Activated naive CD8-positive, alpha-beta T cell (primary cell): Measurements from ENCODE around the gene CNTNAP5.

Experiments used
- H3K27ac Mint-ChIP-seq: one replicate; pipeline ENCODE4 v1.8.0; 2021; ENCODE audit warnings: mixed read lengths
- H3K27me3 Mint-ChIP-seq: one replicate; pipeline ENCODE4 v1.8.0; 2021; ENCODE audit warnings: mixed read lengths
- H3K36me3 Mint-ChIP-seq: one replicate; pipeline ENCODE4 v1.8.0; 2021; ENCODE audit warnings: mixed read lengths
- H3K4me1 Mint-ChIP-seq: one replicate; pipeline ENCODE4 v1.8.0; 2021; ENCODE audit warnings: low read depth, mixed read lengths
- H3K4me3 Mint-ChIP-seq: one replicate; pipeline ENCODE4 v1.8.0; 2021; ENCODE audit warnings: mild to moderate bottlenecking, mixed read lengths
- H3K9me3 Mint-ChIP-seq: one replicate; pipeline ENCODE4 v1.8.0; 2021; ENCODE audit warnings: low read depth, mixed read lengths

CNTNAP5 gene

DNA sequence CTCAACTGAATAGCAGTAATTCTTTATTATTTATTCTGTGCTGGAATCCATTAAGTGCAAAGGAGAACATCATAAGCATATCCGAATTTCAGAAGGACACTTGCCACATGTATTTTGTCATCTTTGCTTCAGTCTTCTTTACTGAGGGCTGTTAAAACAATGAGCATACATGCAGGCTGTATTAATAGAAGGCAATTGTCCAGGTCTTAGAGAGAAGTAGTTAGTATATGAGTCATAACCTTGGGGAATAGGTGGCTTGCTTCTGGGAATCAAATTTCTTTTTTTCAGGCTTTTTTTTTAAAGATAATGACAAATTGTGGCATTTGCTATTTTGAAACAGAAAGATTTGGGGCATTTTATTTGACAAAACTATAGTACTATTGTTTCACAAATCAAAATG lies 773.5 kb downstream of the CNTNAP5 start:
- no peaks in the 10 kb centered on the region for H3K9me3 Mint-ChIP-seq
- no peak overlapping the region for H3K27ac Mint-ChIP-seq
- H3K4me3 Mint-ChIP-seq, result no peak overlapping the region
- H3K4me1 Mint-ChIP-seq, result no peaks in the 10 kb centered on the region
- no peaks in the 10 kb centered on the region for H3K36me3 Mint-ChIP-seq
- no peaks in the 10 kb centered on the region for H3K27me3 Mint-ChIP-seq

DNA sequence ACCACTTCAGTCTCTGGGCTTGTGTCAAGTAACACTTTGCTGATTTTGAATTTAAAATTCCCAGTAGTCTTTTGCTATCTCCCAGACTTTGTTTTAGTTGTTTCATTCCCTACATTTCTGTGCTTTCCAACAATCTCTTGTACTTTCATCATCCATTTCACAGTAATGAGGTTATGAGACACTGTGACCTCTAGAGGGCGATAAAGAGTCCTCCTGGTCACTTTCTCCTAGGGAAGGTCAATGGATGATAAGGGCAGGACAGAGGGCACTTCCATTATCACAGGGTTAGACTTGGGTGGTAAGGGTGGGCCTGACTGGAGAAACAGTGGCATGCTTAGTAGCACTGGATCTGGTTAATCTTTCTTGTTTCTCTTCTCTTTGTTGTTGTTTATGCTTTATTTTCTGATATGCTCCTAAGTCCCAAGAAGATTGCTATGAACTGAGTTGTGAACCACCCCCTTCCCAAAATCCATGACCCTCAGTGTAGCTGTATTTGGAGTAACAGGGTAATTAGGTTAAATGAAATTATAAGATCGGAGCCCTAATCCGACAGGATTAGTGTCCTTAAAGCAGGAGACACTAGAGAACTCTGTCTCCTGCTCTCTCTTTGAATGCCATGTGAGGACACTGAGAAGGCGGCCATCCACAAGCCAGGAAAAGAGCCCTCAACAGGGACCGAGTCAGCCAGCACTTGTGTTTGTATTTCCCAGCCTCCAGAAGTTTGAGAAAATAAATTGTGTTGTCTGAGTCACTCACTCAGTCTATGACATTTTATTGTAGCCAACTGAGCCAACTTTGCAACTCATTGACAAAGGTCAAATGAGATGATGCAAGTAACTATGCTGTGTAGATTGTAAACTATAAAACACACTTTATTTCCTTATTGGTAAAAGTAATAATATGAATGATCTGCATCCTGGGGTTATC lies 779.2 kb downstream of the CNTNAP5 start:
- Mint-ChIP-seq H3K4me3 (no peak overlapping the region), H3K4me1 (no peaks in the 10 kb centered on the region), H3K27me3 (no peaks in the 10 kb centered on the region), H3K9me3 (no peaks in the 10 kb centered on the region), H3K36me3 (no peaks in the 10 kb centered on the region), H3K27ac (no peak overlapping the region)

DNA sequence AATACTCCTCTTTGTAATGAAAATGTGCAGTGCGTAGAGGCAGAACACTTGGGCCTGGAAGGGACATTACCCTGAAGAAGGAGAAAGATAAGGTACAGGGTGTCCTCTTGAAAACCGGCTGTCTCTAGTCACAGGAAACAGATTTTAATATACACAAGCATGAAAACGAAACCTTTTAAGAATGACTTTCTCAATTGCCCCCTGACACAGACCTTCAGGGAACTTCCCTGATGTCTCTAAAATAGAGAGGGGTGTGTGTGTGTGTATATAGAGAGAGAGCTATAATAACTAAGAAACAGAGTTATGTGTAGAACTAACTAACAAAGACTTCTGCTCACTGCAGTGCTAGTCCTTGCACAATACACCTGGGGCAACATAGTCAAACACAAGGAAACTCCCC lies 780.0 kb downstream of the CNTNAP5 start:
- Mint-ChIP-seq H3K4me1 (no peaks in the 10 kb centered on the region), H3K9me3 (no peaks in the 10 kb centered on the region), H3K4me3 (no peak overlapping the region), H3K27me3 (no peaks in the 10 kb centered on the region), H3K27ac (no peak overlapping the region), H3K36me3 (no peaks in the 10 kb centered on the region)

DNA sequence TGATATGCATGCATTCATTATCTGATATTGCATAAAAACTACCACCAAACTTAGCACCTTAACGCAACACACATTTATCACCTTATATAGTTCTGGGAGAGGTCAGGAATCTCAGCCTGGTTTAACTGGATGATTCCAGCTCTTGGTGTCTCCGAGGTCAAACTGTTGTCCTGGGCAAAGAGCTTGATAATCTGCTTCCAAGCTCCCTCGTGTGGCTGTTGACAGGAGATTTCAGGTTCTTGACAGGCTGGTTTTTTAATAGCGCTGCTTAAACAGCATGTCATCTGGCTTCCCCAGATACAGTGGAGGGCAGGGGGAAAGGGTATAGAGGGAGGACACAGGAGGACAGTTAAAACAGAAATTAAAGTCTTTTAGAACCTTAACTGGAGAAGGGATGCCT lies 785.0 kb downstream of the CNTNAP5 start:
- H3K27ac Mint-ChIP-seq, result no peak overlapping the region
- no peaks in the 10 kb centered on the region for H3K9me3 Mint-ChIP-seq
- no peaks in the 10 kb centered on the region for H3K4me1 Mint-ChIP-seq
- no peaks in the 10 kb centered on the region for H3K36me3 Mint-ChIP-seq
- H3K4me3 Mint-ChIP-seq, result no peak overlapping the region
- no peaks in the 10 kb centered on the region for H3K27me3 Mint-ChIP-seq

DNA sequence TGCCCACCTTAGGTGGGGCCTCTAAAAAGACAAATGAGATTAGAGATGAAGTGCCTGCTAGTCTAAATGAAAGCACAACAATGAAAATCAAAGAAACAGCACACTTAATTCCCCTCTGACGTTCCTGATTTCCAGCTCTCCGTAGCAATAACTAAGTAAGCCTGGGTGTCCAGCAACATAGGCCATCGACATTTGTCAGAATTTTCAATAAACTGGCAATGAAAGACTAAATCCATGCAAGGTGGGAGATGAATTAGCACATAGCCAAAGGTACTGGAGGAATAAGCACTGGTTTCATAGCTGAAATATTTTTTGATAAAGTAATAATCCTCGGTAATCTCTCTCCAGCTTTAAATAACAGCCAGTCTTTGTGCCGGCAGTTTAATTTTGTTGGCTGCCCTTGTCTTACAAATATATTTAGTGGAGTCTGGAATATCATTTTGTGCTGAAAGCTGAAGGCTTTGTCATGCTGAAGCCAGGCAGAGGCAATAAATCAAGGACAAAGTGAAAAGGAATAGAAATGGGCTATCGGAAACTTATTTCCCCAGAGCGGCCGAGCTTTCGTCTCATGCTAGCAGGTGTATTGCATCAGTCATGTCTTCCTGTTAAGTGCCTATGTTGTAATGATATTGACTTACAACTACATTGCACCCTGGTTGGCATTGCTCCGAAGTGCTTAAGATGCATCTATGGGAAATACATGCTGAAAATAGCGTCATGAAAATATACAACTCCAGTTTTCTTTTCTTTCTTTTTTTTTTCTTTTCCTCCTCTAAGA lies 790.1 kb downstream of the CNTNAP5 start:
- no peak overlapping the region for H3K27ac Mint-ChIP-seq
- H3K4me3 Mint-ChIP-seq, result no peak overlapping the region
- no peaks in the 10 kb centered on the region for H3K27me3 Mint-ChIP-seq
- no peaks in the 10 kb centered on the region for H3K36me3 Mint-ChIP-seq
- no peaks in the 10 kb centered on the region for H3K4me1 Mint-ChIP-seq
- H3K9me3 Mint-ChIP-seq, result no peaks in the 10 kb centered on the region

DNA sequence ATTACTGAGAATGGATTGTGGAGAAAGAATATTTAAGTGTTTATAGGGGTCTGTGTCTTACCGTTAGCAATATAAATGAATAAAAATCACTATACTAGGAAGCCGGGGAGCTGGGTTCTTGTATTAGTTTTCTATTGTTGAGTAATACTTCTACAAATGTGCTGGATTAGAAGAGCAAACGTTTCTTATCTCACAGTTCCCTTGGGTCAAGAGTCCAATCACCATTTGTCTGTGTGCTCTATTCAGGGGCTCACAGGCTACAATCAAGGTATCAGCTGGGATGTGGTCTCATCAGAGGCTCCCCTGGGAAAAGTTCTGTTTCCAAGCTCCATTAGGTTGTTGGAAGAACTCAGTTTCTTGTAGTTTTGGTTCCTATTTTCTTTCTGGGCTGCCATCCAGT lies 790.9 kb downstream of the CNTNAP5 start:
- H3K4me3 Mint-ChIP-seq, result no peak overlapping the region
- no peak overlapping the region for H3K27ac Mint-ChIP-seq
- no peaks in the 10 kb centered on the region for H3K27me3 Mint-ChIP-seq
- no peaks in the 10 kb centered on the region for H3K9me3 Mint-ChIP-seq
- H3K36me3 Mint-ChIP-seq, result no peaks in the 10 kb centered on the region
- no peaks in the 10 kb centered on the region for H3K4me1 Mint-ChIP-seq

DNA sequence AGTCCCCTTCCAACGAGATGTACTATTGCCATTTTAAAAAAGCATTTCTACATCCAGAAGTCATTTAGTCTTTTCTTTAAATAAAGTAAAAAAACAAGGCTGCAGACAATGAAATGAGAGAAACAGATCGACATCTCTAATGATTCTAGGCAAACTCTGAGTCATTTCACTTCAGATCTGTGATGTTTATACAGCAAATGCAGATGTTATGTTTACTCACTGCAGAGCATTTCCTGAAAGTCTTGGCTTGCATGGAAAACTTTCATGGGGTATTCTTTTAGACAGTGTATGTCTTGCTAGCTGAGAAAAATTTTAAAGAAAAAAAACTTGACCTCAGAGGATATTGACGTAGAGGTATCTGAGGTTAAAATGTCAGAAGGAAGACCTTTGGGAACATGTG lies 797.4 kb downstream of the CNTNAP5 start:
- Mint-ChIP-seq H3K27me3 (no peaks in the 10 kb centered on the region), H3K27ac (no peak overlapping the region), H3K4me1 (no peaks in the 10 kb centered on the region), H3K36me3 (no peaks in the 10 kb centered on the region), H3K9me3 (no peaks in the 10 kb centered on the region), H3K4me3 (no peak overlapping the region)

DNA sequence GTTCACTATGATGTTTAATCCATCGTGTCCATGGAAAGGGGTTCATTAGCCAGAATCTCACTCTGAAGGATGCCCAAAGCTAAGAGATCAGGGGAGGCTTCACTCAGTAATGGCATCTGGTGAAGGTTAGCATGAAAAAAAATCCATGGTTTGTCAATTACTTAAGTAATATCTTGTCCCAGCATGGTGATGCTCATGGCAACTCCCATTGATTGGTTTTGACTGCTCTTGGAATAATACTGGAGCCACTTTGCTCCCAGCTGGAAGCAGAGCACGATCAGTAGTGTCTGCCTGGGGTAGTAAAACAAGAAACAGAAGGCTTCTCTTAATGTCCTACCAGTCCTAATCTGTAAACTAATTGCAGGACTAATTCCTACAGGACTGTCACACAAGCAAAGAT lies 799.4 kb downstream of the CNTNAP5 start:
- H3K9me3 Mint-ChIP-seq, result no peaks in the 10 kb centered on the region
- no peaks in the 10 kb centered on the region for H3K4me1 Mint-ChIP-seq
- H3K27me3 Mint-ChIP-seq, result no peaks in the 10 kb centered on the region
- no peak overlapping the region for H3K27ac Mint-ChIP-seq
- H3K36me3 Mint-ChIP-seq, result no peaks in the 10 kb centered on the region
- no peak overlapping the region for H3K4me3 Mint-ChIP-seq

DNA sequence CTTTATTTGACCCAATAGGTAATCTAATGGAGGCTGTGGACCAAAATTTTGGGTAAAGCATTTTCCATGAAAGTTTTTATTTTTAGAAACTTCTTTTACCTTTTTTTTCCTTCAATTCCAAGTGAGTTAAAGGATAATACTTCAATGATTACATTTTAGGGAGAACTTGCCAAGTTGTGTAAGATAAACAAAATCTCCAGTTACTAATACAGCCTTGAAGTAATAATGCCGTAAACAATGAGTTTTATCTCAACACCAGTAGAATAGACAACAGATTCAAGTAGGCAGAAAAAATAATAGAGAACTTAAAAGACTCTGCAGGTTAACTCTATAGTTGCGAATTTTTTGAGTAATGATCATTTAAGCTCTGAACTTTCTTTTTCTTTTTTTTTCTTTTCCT lies 807.4 kb downstream of the CNTNAP5 start:
- no peaks in the 10 kb centered on the region for H3K27me3 Mint-ChIP-seq
- H3K4me1 Mint-ChIP-seq, result no peaks in the 10 kb centered on the region
- peaks cover 8% of the 10 kb centered on the region for H3K9me3 Mint-ChIP-seq
- H3K36me3 Mint-ChIP-seq, result no peaks in the 10 kb centered on the region
- H3K4me3 Mint-ChIP-seq, result no peak overlapping the region
- no peak overlapping the region for H3K27ac Mint-ChIP-seq

DNA sequence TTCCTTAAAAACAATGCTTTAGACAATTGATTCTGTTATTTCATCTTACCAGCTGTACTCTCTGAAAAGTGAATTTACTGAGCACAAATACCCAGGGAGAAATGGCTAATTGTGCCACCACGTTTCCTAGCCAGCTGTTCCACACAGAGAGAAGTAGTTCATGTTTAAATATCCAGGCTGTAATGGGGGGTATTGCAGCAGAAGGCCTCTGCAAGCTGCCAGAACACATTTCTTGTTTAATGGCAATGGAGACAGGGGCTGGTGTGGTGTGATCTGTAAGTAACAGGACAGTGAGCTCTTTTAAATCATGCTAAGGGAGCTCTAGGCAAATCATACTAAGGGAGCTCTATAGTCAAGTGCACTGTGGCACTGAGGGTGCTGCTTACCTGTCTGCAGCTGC lies 809.2 kb downstream of the CNTNAP5 start:
- Mint-ChIP-seq H3K9me3 (peaks cover 8% of the 10 kb centered on the region), H3K27me3 (no peaks in the 10 kb centered on the region), H3K27ac (no peak overlapping the region), H3K4me1 (no peaks in the 10 kb centered on the region), H3K4me3 (no peak overlapping the region), H3K36me3 (no peaks in the 10 kb centered on the region)

DNA sequence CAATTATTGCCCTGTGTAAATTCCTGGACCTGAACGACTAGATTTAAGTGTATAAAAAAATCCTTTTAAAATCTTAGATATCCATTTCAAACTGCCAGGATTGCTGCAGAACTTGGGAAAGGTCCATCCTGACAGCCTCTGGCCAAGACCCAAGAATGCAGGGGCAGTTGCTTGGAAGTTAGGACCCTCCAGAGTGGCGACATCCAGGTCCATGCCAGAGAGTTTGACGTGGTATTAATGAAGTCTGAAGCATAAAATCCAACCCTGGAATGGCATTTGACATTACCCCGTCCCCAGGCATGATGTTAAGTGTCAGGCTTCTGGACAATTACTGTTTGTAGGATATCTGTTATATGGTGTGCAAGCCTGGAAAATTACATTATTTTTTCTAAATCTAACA lies 810.2 kb downstream of the CNTNAP5 start:
- H3K4me3 Mint-ChIP-seq, result no peak overlapping the region
- no peaks in the 10 kb centered on the region for H3K27me3 Mint-ChIP-seq
- no peaks in the 10 kb centered on the region for H3K4me1 Mint-ChIP-seq
- H3K36me3 Mint-ChIP-seq, result no peaks in the 10 kb centered on the region
- peaks cover 8% of the 10 kb centered on the region for H3K9me3 Mint-ChIP-seq
- H3K27ac Mint-ChIP-seq, result no peak overlapping the region

DNA sequence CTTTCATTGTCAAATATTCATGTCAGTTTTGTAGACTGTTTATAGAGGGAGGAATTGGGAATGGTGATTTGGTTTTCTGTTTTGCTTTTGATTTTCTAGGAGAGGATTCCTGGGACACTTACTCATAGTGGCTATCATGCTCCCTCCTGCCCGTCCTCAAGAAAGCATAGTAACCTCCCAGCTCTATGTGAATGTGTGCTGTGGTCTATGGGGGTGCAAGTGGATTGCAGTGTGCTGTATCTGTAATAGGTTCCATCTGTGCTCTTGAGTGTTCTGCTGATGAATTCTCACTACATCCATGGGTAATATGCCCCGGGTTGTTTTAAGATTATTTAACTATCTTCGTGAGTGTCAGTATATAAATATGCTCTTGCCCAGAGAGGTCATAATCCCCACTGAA lies 811.3 kb downstream of the CNTNAP5 start:
- H3K4me3 Mint-ChIP-seq, result no peak overlapping the region
- H3K27ac Mint-ChIP-seq, result no peak overlapping the region
- H3K27me3 Mint-ChIP-seq, result no peaks in the 10 kb centered on the region
- peaks cover 4% of the 10 kb centered on the region for H3K9me3 Mint-ChIP-seq
- H3K36me3 Mint-ChIP-seq, result no peaks in the 10 kb centered on the region
- no peaks in the 10 kb centered on the region for H3K4me1 Mint-ChIP-seq

DNA sequence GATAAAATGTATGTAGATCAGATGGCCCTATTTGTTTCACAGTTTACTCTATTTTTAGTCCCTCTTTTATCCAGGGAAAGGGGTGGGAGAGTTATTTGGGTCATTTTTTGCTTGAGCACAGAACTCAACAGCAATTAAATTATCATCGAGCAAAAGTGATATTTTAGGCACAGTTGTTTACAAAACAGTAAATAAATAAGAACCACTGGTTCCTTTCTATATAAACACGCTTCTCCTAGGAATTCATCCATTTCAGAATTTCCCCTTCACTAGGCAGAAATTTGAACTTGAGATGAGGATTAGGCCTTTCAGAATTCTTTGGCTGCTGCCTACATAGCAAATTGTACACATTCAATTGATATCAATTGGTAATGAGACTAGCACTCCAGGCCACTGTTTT lies 812.4 kb downstream of the CNTNAP5 start:
- Mint-ChIP-seq H3K4me1 (no peaks in the 10 kb centered on the region), H3K27ac (no peak overlapping the region), H3K27me3 (no peaks in the 10 kb centered on the region), H3K4me3 (no peak overlapping the region), H3K36me3 (no peaks in the 10 kb centered on the region), H3K9me3 (peaks cover 4% of the 10 kb centered on the region)

DNA sequence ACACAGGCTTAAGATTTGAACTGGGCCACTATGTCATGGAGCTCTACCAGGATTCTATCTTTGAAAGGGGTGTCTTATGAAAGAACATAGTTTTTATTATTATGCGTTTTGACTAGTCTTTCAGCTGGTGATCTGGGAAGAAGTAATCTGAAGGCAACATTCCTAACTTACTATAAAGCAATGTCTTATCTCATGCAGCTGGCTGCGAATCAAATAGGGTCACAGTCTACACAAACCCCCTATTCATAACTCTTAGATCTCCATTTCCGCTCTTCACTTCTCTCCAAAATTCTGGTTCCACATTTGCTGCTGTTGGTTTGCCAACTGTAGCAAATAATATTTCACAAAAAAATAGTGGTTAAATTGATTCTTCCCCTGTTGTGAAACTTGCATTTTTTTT lies 813.3 kb downstream of the CNTNAP5 start:
- Mint-ChIP-seq H3K9me3 (peaks cover 3% of the 10 kb centered on the region), H3K4me3 (no peak overlapping the region), H3K36me3 (no peaks in the 10 kb centered on the region), H3K27me3 (no peaks in the 10 kb centered on the region), H3K27ac (no peak overlapping the region), H3K4me1 (no peaks in the 10 kb centered on the region)

DNA sequence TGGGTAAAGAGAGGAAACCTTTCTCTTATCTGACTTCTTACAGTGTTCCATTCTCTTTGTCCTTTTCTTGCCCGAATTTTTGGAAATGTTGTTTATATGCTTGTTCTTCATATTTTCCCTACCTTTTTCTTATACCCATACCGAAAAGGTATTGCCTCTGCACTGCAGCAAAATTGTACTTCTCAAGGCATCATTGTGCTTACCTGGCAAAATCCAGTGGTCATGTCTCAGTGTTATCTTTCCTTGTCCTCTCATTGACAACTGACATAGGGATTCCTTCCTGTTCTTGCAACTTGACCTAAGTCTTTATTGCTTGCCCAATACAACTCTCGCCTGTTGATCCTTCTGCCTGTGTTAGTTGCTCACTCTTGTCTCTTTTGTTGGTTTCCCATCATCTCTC lies 842.2 kb downstream of the CNTNAP5 start:
- H3K9me3 Mint-ChIP-seq, result peaks cover under 1% of the 10 kb centered on the region
- no peak overlapping the region for H3K4me3 Mint-ChIP-seq
- H3K4me1 Mint-ChIP-seq, result no peaks in the 10 kb centered on the region
- no peak overlapping the region for H3K27ac Mint-ChIP-seq
- no peaks in the 10 kb centered on the region for H3K27me3 Mint-ChIP-seq
- no peaks in the 10 kb centered on the region for H3K36me3 Mint-ChIP-seq
